ENCODE measurements around the gene DOC2B. TPM values are rescaled to one million over a fixed set of nuclear protein-coding genes. Genes with fewer than 3 reads are reported as not detected.

DOC2B gene
- total and polyA plus RNA-seq, 8 donors = 4.3 to 25.1 (median 11.1) TPM

GRCh38 chr17:214881-215331 is 33.5 kb upstream of the DOC2B start:
- Histone ChIP-seq H3K9me3 (no peaks in the 10 kb centered on the region), H3K4me3 (peak overlapping the region in 2 of 4 donors; percentile 10 to 28), H3K36me3 (peaks cover 0 to 20% (median 7%) of the 10 kb centered on the region in 3 donors), H3K4me1 (no peaks in the 10 kb centered on the region), H3K27me3 (no peaks in the 10 kb centered on the region), H3K27ac (no peak overlapping the region)
- peak in 1 of 6 donors; percentile 41 for DNase-seq
- no peak for TF ChIP-seq CTCF (IDR thresholded peaks at IDR 0.05)
- 81 to 94% methylated on average over 10 of the region's 10 CpGs for WGBS, 2 donors
- intact Hi-C loops (cut with DNase I) = no loop called here
- ATAC-seq = peak in 2 of 4 donors; percentile 22 to 23
- no peak for FAIRE-seq

- H3K4me3 ChIP-seq = no peak overlapping the region
- H3K27ac ChIP-seq = no peak overlapping the region
- intact Hi-C loops (cut with DNase I) = no loop called here
- ATAC-seq (no peak), DNase-seq (peak in 1 of 6 donors; percentile 45), FAIRE-seq (no peak)
- no peaks in the 10 kb centered on the region for H3K4me1 ChIP-seq
- WGBS, 2 donors = 92 to 93% methylated on average over 23 to 25 of the region's 25 CpGs
- no peak for TF ChIP-seq CTCF (IDR thresholded peaks at IDR 0.05)
- no peaks in the 10 kb centered on the region for H3K9me3 ChIP-seq
- H3K27me3 ChIP-seq = no peaks in the 10 kb centered on the region
- H3K36me3 ChIP-seq = peaks cover 0 to 20% (median 7%) of the 10 kb centered on the region in 3 donors
These were observed 32.0 kb upstream of the DOC2B start for GRCh38 chr17:213286-214105.

- Histone ChIP-seq H3K36me3 (peaks cover 0 to 20% (median 7%) of the 10 kb centered on the region in 3 donors), H3K27me3 (no peaks in the 10 kb centered on the region), H3K4me1 (no peaks in the 10 kb centered on the region), H3K4me3 (no peak overlapping the region), H3K9me3 (no peaks in the 10 kb centered on the region), H3K27ac (no peak overlapping the region)
- WGBS, 2 donors = 96 to 98% methylated on average over 8 of the region's 8 CpGs
- FAIRE-seq = no peak
- ATAC-seq = no peak
- intact Hi-C loops (cut with DNase I) = no loop called here
- no peak for TF ChIP-seq CTCF (IDR thresholded peaks at IDR 0.05)
- peak in 1 of 6 donors; percentile 47 for DNase-seq
These were observed 29.0 kb upstream of the DOC2B start for GRCh38 chr17:210402-210801.

- TF ChIP-seq CTCF (IDR thresholded peaks at IDR 0.05) = no peak
- H3K9me3 ChIP-seq = no peaks in the 10 kb centered on the region
- intact Hi-C loops (cut with DNase I) = no loop called here
- no peaks in the 10 kb centered on the region for H3K4me1 ChIP-seq
- 96 to 99% methylated on average over 8 of the region's 8 CpGs for WGBS, 2 donors
- DNase-seq (peak in 1 of 6 donors; percentile 44), FAIRE-seq (no peak), ATAC-seq (no peak)
- H3K4me3 ChIP-seq = no peak overlapping the region
- no peaks in the 10 kb centered on the region for H3K27me3 ChIP-seq
- peaks cover 0 to 20% (median 7%) of the 10 kb centered on the region in 3 donors for H3K36me3 ChIP-seq
- no peak overlapping the region for H3K27ac ChIP-seq
These were observed 27.0 kb upstream of the DOC2B start for GRCh38 chr17:208429-208828.

GRCh38 chr17:207775-208174 is 26.3 kb upstream of the DOC2B start:
- ATAC-seq (no peak), FAIRE-seq (no peak), DNase-seq (no peak)
- no peak for TF ChIP-seq CTCF (IDR thresholded peaks at IDR 0.05)
- no peaks in the 10 kb centered on the region for H3K9me3 ChIP-seq
- H3K4me1 ChIP-seq = no peaks in the 10 kb centered on the region
- no peaks in the 10 kb centered on the region for H3K27me3 ChIP-seq
- no peak overlapping the region for H3K4me3 ChIP-seq
- peaks cover 0 to 20% (median 7%) of the 10 kb centered on the region in 3 donors for H3K36me3 ChIP-seq
- intact Hi-C loops (cut with DNase I) = no loop called here
- no peak overlapping the region for H3K27ac ChIP-seq
- WGBS, 2 donors = 91 to 94% methylated on average over 8 of the region's 8 CpGs
